A673 (cell line): Measurements from ENCODE around the gene SOX5.
"Not testable (repeated sequence)": the region's sequence is repeated elsewhere in the genome, so short reads cannot be mapped to it uniquely, and the experiment has no call there.

Experiments
- CTCF ChIP-seq: fragments of 300-800, 200-600 bp; sonication (generic); conservative IDR thresholded peaks from 2 replicates; pipeline ENCODE4 v1.5.1; 2017; ENCODE audit warnings: low read depth, mild to moderate bottlenecking, antibody characterized with exemption, low read length, moderate library complexity, mixed read lengths
- EZH2 ChIP-seq: fragments of 200-600 bp; sonication (generic); IDR thresholded peaks from 2 replicates; pipeline ENCODE4 v1.6.1; 2017; ENCODE audit warnings: borderline replicate concordance, low read depth, mild to moderate bottlenecking, mixed read lengths, antibody characterized with exemption, low read length; ENCODE audit not compliant: poor library complexity, severe bottlenecking

- not testable (repeated sequence) for TF ChIP-seq CTCF, EZH2
Measured at GRCh38 chr12:23825124-23825523, 124.3 kb downstream of the SOX5 start.
